HG03025 (cell line): ENCODE results near the gene GPR160.

Experiments
- ATAC-seq: cut with Tn5 transposase; IDR thresholded peaks from one replicate; pipeline ENCODE4 v1.9.1; 2021; ENCODE audit warnings: mild to moderate bottlenecking, moderate library complexity; ENCODE audit not compliant: unreplicated experiment, low FRiP score

The GPR160 gene

DNA sequence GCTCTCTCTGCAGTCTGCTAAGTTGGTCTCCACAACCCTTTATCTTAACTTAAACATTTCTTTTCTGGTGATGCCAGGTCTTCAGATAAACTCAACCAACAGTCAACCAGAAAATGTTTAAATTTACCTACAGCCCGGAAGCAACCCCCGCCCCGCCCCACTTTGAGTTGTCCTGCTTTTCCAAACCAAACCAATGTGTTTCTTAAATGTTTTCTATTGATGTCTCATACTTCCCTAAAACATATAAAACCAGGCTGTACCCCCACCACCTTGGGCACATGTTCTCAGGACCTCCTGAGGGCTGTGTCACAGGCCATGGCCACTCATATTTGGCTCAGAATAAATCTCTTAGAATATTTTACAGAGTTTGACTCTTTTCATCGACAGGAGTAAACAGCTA is 13.2 kb upstream of the GPR160 start:
- ATAC-seq: no peak

DNA sequence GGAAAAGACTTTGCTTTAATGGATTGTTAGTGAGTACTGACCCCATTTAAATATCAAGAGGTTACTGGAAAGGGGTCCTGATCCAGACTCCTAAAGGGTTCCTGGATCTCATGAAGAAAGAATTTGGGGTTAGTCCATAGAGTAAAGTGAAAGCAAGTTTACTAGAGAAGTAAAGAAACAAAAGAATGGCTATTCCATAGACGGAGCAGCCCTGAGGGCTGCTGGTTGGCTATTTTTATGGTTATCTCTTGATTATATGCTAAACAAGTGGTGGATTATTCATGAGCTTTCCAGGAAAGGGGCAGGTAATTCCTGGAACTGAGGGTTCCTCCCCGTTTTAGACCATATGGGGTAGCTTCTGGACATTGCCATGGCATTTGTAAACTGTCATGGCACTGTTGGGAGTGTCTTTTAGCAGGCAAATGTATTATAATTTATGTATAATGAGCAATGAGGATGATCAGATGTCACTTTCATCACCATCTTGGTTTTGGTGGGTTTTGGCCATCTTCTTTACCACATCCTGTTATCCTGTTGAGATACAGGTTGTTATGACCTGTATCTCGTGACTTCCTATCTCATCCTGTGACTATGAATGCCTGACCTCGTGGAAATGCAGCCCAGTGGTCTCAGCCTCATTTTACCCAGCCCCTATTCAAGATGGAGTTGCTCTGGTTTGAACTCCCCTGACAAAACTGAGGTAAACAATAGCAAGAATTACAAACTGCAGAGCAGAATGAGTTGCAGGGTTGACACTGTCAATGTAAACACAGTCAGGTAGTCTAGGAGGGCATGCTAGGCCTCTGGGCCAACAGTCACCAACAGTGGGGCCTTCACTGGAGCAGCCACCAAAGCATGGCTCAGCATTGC is 10.3 kb upstream of the GPR160 start:
- no peak for ATAC-seq

- ATAC-seq: no peak
Observed at GRCh38 chr3:170033489-170033888, 4.3 kb upstream of the GPR160 start.

GRCh38 chr3:170038434-170039110 is 777 bp downstream of the GPR160 start:
- peak; percentile 12 for ATAC-seq

GRCh38 chr3:170040418-170040817 is 2.6 kb downstream of the GPR160 start:
- ATAC-seq: no peak

DNA sequence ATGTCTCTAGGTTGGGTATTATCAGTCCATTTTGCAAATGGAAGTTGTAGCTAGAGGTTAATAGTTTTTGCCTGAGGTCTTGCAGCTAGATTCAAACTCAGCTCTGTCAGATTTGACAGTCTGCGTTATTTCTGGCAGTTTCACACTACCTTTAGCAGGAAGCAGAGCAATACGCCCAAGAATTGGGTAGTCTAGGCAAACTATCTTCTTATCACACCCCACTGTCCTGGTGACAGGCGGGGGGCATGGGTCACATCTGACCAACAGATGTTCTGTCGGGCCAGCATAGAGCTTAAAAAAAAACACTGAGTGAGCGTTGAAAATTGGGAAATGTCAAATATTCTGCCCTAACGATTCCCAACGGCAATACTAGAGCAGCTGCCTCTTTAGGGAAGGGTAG is 5.7 kb downstream of the GPR160 start:
- ATAC-seq: no peak

GRCh38 chr3:170044271-170044670 is 6.5 kb downstream of the GPR160 start:
- no peak for ATAC-seq

GRCh38 chr3:170044795-170045244 is 7.0 kb downstream of the GPR160 start:
- peak; percentile 54 for ATAC-seq

DNA sequence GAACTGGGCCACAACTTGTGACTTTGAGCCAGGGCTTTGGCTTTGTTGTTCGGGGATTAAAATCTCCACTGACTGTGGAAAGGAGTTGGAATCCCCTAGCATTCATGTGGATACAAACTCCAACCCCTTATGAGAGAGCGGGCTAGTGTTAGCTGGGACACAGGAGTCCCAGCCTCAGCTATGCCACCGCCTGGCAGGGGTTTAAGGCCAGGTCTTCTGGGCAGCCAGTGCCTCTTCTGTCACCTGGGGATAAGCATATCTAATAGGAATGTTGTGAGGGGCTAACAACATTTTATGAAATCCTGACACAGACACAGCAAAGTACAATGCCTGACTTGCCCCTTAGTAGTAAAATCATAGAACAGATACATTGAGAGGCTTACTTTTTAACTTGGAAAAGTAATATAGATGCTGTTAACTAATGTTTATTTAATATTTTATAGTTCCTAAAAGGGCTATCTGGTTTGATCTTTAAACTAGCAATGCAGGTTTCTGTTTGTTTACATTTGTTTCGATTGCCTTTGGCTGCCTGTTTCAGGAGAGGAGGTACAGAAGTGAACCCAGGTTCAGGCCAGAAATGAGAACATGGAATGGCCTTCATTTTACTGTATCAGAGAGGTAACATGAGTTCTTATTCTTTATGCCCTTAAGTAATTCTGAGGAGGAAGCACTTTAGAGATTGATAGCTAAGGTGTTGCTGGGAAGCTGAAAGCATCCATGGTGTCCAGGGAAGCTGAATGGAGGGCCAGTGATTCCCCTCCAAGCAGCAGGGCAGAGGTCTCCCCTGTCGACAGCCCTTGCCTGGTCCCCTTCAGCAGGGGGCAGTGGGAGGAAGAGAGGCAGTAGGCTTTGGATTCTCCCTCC is 8.7 kb downstream of the GPR160 start:
- ATAC-seq: no peak

GRCh38 chr3:170047133-170047404 is 9.3 kb downstream of the GPR160 start:
- no peak for ATAC-seq

GRCh38 chr3:170049146-170050000 is 11.6 kb downstream of the GPR160 start:
- no peak for ATAC-seq

- ATAC-seq: no peak
Observed at GRCh38 chr3:170050753-170051152, 13.0 kb downstream of the GPR160 start.

DNA sequence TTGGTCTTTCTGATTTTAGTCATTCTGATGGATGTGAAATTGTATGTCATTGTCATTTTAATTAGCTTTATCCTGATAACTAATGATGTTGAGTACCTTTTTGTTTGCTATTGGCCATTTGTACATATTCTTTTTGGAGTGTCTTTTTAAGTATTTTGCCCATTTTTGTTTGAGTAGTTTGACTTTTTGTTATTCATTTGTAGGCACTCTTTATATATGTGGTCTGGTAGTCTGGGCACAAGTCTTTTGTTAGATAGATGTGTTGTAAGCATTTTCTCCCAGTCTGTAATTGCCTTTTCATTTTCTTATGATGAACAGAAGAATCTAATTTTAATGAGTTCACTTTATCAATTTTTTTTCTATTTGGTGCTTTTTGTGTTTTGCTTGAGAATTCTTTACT is 14.6 kb downstream of the GPR160 start:
- ATAC-seq: no peak

- no peak for ATAC-seq
Observed at GRCh38 chr3:170054204-170054603, 16.4 kb downstream of the GPR160 start.

DNA sequence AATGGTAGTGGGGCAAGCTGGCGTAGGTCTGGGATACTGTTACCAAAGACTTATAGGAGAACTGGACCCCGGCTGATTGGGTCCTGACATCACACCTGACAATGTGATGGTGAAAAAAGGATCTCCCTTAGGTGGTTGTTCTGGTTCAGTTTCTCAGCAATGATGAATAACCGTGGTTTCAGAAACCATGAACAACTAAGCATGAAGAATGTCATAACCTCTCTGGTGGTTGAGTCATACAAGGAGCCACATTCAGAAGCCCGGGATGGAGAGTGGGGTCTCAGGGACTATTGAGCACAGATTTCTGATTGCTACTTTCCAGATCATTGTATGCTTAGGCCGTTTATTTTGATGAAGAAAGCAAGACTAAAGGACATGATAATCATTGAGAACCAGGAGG is 17.4 kb downstream of the GPR160 start:
- ATAC-seq: peak; percentile 67

DNA sequence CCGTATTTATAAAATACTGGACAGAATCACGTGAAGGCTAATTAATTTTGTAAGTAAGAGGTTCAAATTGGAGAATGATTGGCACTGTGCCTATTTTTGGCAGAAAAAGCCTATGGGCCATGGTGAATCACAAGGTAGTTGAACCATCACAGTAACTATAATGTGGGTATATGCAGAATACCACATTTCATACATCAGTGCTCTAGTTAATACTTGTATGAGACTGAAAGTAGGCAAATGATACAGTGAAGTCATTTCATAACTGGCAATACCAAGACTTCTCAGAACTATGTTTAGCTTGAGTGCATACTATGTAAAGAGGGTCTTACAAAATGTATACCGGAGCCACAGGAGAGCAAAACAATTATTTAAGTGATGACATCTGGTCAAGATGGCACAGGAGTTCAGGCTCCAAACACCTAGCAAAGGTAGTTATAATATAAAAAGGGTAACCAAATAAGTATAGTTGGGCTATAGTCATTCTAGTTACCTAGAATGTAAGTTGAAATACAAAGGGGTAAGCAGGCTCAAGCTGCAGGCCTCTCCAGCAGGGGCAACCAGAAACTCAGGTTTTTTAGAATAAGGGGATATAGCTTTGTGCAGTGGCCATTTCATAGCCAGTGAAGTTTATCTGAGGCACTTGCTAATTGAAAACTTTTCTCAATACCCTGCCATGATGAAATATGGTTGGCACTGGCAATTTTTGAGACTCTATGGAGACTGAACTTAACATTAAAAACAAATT is 19.1 kb downstream of the GPR160 start:
- peak; percentile 85 for ATAC-seq

- ATAC-seq: no peak
Observed at GRCh38 chr3:170057550-170057949, 19.8 kb downstream of the GPR160 start.

GRCh38 chr3:170058127-170058526 is 20.3 kb downstream of the GPR160 start:
- ATAC-seq: no peak

GRCh38 chr3:170059447-170059846 is 21.7 kb downstream of the GPR160 start:
- ATAC-seq: no peak

- no peak for ATAC-seq
Observed at GRCh38 chr3:170062068-170062467, 24.3 kb downstream of the GPR160 start.
